ENCODE measurements around the gene NEGR1. TPM values are rescaled to one million over a fixed set of nuclear protein-coding genes. Genes with fewer than 3 reads are reported as not detected.

NEGR1 gene
- total RNA-seq, 1 experiment from 2014 or later, result 0.05 TPM

DNA sequence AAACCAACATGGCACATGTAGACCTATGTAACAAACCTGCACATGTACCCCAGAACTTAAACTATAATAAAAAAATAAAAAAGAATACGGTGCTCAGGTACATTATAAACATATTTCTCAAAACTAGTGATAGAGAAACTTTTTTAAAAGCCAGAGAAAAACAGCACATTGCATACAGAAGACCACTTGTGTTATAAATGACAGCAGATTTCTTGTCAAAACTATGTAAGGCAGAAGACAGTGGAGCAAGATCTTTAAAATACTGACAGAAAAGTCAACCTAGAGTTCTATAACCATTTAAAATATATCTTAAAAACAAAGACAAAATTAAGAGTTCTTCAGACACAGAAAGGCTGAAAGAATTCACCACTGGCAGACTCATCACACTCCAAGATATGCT lies 144.7 kb downstream of the NEGR1 start:
- H3K27ac ChIP-seq (ENCODE audit: low read depth, low read length), result no peak overlapping the region
- POLR2A ChIA-PET, result no interaction called here
- peaks cover 5 to 6% of the 10 kb centered on the region in 2 experiments; a peak in 3 of 4 replicates for H3K9me3 ChIP-seq (ENCODE audit: control insufficient read depth in 1 of 2, insufficient read depth in 1 of 2, low read depth in 1 of 2, low read length in 2 of 2)
- intact Hi-C loops (cut with micrococcal nuclease), result no loop called here
- H2AFZ ChIP-seq (ENCODE audit: low read depth, low read length, poor library complexity, severe bottlenecking), result no peak overlapping the region
- no peak overlapping the region for H3K4me3 ChIP-seq (replicated peaks in 1 of 2; ENCODE audit: low read depth in 1 of 2, low read length in 2 of 2)
- no peaks in the 10 kb centered on the region for H3K4me1 ChIP-seq (ENCODE audit: control insufficient read depth in 1 of 2, insufficient read depth in 2 of 2, low read length in 2 of 2)
- TF ChIP-seq EGR1 (IDR thresholded peaks at IDR 0.05; ENCODE audit: low read depth), result no peak
- no peak for TF ChIP-seq POLR2A (IDR thresholded peaks at IDR 0.05; ENCODE audit: borderline replicate concordance, extremely low read depth, insufficient read depth, insufficient read length)
- TF ChIP-seq, protein P1, sequence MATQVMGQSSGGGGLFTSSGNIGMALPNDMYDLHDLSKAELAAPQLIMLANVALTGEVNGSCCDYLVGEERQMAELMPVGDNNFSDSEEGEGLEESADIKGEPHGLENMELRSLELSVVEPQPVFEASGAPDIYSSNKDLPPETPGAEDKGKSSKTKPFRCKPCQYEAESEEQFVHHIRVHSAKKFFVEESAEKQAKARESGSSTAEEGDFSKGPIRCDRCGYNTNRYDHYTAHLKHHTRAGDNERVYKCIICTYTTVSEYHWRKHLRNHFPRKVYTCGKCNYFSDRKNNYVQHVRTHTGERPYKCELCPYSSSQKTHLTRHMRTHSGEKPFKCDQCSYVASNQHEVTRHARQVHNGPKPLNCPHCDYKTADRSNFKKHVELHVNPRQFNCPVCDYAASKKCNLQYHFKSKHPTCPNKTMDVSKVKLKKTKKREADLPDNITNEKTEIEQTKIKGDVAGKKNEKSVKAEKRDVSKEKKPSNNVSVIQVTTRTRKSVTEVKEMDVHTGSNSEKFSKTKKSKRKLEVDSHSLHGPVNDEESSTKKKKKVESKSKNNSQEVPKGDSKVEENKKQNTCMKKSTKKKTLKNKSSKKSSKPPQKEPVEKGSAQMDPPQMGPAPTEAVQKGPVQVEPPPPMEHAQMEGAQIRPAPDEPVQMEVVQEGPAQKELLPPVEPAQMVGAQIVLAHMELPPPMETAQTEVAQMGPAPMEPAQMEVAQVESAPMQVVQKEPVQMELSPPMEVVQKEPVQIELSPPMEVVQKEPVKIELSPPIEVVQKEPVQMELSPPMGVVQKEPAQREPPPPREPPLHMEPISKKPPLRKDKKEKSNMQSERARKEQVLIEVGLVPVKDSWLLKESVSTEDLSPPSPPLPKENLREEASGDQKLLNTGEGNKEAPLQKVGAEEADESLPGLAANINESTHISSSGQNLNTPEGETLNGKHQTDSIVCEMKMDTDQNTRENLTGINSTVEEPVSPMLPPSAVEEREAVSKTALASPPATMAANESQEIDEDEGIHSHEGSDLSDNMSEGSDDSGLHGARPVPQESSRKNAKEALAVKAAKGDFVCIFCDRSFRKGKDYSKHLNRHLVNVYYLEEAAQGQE (IDR thresholded peaks at IDR 0.05; ENCODE audit: low read depth), result no peak
- no peak for TF ChIP-seq FOSL1 (IDR thresholded peaks at IDR 0.05; ENCODE audit: low read depth)
- no peak for TF ChIP-seq TCF7L2 (IDR thresholded peaks at IDR 0.05; ENCODE audit: borderline replicate concordance, extremely low read depth, insufficient read depth, insufficient read length)
- TF ChIP-seq, protein P2, sequence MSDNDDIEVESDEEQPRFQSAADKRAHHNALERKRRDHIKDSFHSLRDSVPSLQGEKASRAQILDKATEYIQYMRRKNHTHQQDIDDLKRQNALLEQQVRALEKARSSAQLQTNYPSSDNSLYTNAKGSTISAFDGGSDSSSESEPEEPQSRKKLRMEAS (IDR thresholded peaks at IDR 0.05), result no peak
- TF ChIP-seq ZNF274 (IDR thresholded peaks at IDR 0.05; ENCODE audit: low read depth, low read length), result no peak
- TF ChIP-seq RAD21 (IDR thresholded peaks at IDR 0.05; ENCODE audit: low read depth), result no peak
- no peak for TF ChIP-seq ELF1 (IDR thresholded peaks at IDR 0.05; ENCODE audit: borderline replicate concordance, low read depth)
- TF ChIP-seq EZH2 (IDR thresholded peaks at IDR 0.05), result no peak
- no peak for TF ChIP-seq YY1 (IDR thresholded peaks at IDR 0.05; ENCODE audit: extremely low read depth, insufficient replicate concordance, low read depth, low read length)
- TF ChIP-seq SIN3A (IDR thresholded peaks at IDR 0.05; ENCODE audit: low read depth), result no peak
- no peak for TF ChIP-seq SRF (IDR thresholded peaks at IDR 0.05; ENCODE audit: low read depth)
- TF ChIP-seq, protein P3, sequence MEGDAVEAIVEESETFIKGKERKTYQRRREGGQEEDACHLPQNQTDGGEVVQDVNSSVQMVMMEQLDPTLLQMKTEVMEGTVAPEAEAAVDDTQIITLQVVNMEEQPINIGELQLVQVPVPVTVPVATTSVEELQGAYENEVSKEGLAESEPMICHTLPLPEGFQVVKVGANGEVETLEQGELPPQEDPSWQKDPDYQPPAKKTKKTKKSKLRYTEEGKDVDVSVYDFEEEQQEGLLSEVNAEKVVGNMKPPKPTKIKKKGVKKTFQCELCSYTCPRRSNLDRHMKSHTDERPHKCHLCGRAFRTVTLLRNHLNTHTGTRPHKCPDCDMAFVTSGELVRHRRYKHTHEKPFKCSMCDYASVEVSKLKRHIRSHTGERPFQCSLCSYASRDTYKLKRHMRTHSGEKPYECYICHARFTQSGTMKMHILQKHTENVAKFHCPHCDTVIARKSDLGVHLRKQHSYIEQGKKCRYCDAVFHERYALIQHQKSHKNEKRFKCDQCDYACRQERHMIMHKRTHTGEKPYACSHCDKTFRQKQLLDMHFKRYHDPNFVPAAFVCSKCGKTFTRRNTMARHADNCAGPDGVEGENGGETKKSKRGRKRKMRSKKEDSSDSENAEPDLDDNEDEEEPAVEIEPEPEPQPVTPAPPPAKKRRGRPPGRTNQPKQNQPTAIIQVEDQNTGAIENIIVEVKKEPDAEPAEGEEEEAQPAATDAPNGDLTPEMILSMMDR (IDR thresholded peaks at IDR 0.05 in 2 of 3, conservative IDR thresholded peaks at IDR 0.05 in 1 of 3; ENCODE audit: borderline replicate concordance in 1 of 3, insufficient read depth in 1 of 3, low read depth in 2 of 3, low read length in 2 of 3), result no peak
- TF ChIP-seq, protein P4, sequence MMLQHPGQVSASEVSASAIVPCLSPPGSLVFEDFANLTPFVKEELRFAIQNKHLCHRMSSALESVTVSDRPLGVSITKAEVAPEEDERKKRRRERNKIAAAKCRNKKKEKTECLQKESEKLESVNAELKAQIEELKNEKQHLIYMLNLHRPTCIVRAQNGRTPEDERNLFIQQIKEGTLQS (IDR thresholded peaks at IDR 0.05), result no peak
- ATAC-seq (no peak), DNase-seq (ENCODE audit: low read depth, low spot score) (no peak)
- no peak overlapping the region for H3K9ac ChIP-seq (ENCODE audit: low read length)
- no TSS peak for BruUV-seq (replicated peaks)
- H3K27me3 ChIP-seq (ENCODE audit: insufficient read depth, low read length), result no peaks in the 10 kb centered on the region
- no peaks in the 10 kb centered on the region for H3K36me3 ChIP-seq (ENCODE audit: control insufficient read depth in 1 of 2, insufficient read depth in 2 of 2, low read length in 2 of 2)
- H3K4me2 ChIP-seq (ENCODE audit: low read length), result no peak overlapping the region
- no peaks in the 10 kb centered on the region for H4K20me1 ChIP-seq (ENCODE audit: insufficient read depth)
- no peaks in the 10 kb centered on the region for H3K79me2 ChIP-seq (ENCODE audit: insufficient read depth, low read length)
- CTCF ChIA-PET, result no interaction called here
- H3K9me2 ChIP-seq (ENCODE audit: insufficient read depth), result no peaks in the 10 kb centered on the region
- RAD21 ChIA-PET (ENCODE audit: low non-redundant PET in 1 of 2, low total read pairs in 2 of 2, uncharacterized antibody in 2 of 2, unreplicated experiment in 2 of 2), result no interaction called here
